HepG2 (cell line): ENCODE measurements around the gene URM1. TPM values are rescaled to one million over a fixed set of nuclear protein-coding genes. Genes with fewer than 3 reads are reported as not detected.

Experiments used
- FOXP1 ChIP-seq, 2 experiments: fragments of 450-650 bp in 1 of 2; IDR thresholded peaks; 2 replicates each; pipeline ENCODE4 v1.6.1; 2017 to 2018; ENCODE audit warnings: antibody characterized with exemption in 1 of 2
- JUND ChIP-seq: sonication (generic); formaldehyde crosslinking; IDR thresholded peaks from 2 replicates; pipeline ENCODE4 v1.8.0; 2022; ENCODE audit warnings: mild to moderate bottlenecking, missing genetic modification reagents
- NFIC ChIP-seq: IDR thresholded peaks from 2 replicates; pipeline ENCODE4 v1.6.1; 2012; ENCODE audit warnings: mild to moderate bottlenecking, low read length, inconsistent platforms
- ZNF235 ChIP-seq: sonication (generic); formaldehyde crosslinking; IDR thresholded peaks from 2 replicates; pipeline ENCODE4 v1.8.1; 2023; ENCODE audit warnings: mild to moderate bottlenecking, missing genetic modification reagents, borderline replicate concordance
- ZNF354B ChIP-seq: sonication (generic); formaldehyde crosslinking; IDR thresholded peaks from 2 replicates; pipeline ENCODE4 v1.8.0; 2022; ENCODE audit warnings: mild to moderate bottlenecking, missing genetic modification reagents
- ZNF451 ChIP-seq: sonication (generic); formaldehyde crosslinking; IDR thresholded peaks from 2 replicates; pipeline ENCODE4 v1.5.0; 2020; ENCODE audit warnings: mild to moderate bottlenecking, missing genetic modification reagents
- polyA plus RNA-seq, 8 experiments: library from polyadenylated mRNA; depleted of rRNA in 3 of 8; stranded (reverse) in 7 of 8; unstranded in 1 of 8; fragments of >200 nt; fragmentation: Illumina TruSeq in 4 of 8; extraction: Trizol in 4 of 8; gene quantifications; 2 replicates each; pipeline versions ENCODE4 v1.2.1 to v1.2.3, GENCODE V29; 2011 to 2016; ENCODE audit warnings: low read depth in 4 of 8, missing spikeins in 1 of 8, mixed read lengths in 1 of 8; ENCODE audit not compliant: insufficient read depth in 1 of 8
- total RNA-seq, 5 experiments: library from RNA; depleted of rRNA; stranded (reverse); fragments of >200 nt; fragmentation: Illumina TruSeq; extraction: Trizol; gene quantifications; 2 replicates each; pipeline ENCODE4 v1.2.3, GENCODE V29; 2016; ENCODE audit warnings: low read depth in 1 of 5
- TF ChIP-seq, protein P1 (sequence below): sonication (generic); formaldehyde crosslinking; IDR thresholded peaks from 2 replicates; pipeline ENCODE4 v1.4.0; 2020; ENCODE audit warnings: missing genetic modification reagents
- TF ChIP-seq, protein P2 (sequence below): sonication (generic); formaldehyde crosslinking; conservative IDR thresholded peaks from 2 replicates; pipeline ENCODE4 v1.4.0; 2020; ENCODE audit warnings: missing genetic modification reagents
- TF ChIP-seq, protein P3 (sequence below): sonication (generic); formaldehyde crosslinking; IDR thresholded peaks from 2 replicates; pipeline ENCODE4 v1.8.0; 2022; ENCODE audit warnings: mild to moderate bottlenecking, missing genetic modification reagents, borderline replicate concordance
- TF ChIP-seq, protein P4 (sequence below): sonication (generic); formaldehyde crosslinking; IDR thresholded peaks from 2 replicates; pipeline ENCODE4 v1.5.0; 2020; ENCODE audit warnings: mild to moderate bottlenecking, missing genetic modification reagents
- TF ChIP-seq, protein P5 (sequence below): sonication (generic); formaldehyde crosslinking; IDR thresholded peaks from 2 replicates; pipeline ENCODE4 v1.4.0; 2020; ENCODE audit warnings: missing genetic modification reagents, mild to moderate bottlenecking, borderline replicate concordance
- TF ChIP-seq, protein P6 (sequence below): sonication (generic); formaldehyde crosslinking; IDR thresholded peaks from 2 replicates; pipeline ENCODE4 v1.4.0; 2020; ENCODE audit warnings: mild to moderate bottlenecking, missing genetic modification reagents, borderline replicate concordance

Gene URM1
- total and polyA plus RNA-seq, 2 of the 13 experiments (the other 11 are each of a cell fraction or from before 2014, with no cell fraction given), result 37.1 to 41.3 TPM

DNA sequence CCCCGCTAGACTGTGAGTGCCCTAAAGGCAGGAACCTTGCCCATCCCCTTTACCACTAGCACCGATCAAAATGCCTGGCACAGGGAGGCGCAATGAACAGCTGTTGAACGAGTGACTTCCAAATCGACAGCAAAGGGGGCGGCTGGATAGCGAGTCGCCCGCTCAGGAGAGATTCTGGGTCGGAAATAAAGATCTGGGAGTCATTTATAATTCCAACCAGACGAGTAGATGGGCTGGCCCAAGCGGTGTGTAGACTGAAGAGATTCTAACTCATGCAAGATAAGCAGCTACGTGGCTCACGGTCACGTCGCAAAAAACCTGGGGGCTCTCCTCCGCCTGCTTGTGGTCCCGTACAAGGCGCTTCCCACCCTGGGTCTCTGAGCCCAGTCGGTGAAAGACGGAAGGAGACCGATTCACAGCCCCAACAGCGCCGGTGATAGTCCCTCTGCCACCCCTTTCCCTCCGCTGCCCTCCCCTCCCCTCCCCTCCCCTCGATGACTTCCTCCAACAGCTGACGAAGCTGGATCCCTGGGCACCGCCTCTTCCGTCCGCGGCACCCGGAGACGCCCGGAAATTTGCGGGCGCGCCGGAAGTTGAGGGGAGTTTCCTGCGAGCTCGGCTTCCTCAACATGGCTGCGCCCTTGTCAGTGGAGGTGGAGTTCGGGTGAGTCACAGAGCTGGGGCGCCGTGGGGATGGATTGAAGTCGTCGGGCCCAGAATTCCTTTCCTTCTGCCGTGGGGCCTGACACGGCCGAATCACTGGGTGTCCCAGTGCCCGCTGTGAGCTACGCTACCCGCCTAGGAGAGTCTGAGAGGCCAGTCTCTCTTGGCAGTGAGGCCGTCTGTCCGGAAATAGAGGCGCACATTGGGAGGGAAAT lies at the start of gene URM1 (continued):
- TF ChIP-seq, protein P1, sequence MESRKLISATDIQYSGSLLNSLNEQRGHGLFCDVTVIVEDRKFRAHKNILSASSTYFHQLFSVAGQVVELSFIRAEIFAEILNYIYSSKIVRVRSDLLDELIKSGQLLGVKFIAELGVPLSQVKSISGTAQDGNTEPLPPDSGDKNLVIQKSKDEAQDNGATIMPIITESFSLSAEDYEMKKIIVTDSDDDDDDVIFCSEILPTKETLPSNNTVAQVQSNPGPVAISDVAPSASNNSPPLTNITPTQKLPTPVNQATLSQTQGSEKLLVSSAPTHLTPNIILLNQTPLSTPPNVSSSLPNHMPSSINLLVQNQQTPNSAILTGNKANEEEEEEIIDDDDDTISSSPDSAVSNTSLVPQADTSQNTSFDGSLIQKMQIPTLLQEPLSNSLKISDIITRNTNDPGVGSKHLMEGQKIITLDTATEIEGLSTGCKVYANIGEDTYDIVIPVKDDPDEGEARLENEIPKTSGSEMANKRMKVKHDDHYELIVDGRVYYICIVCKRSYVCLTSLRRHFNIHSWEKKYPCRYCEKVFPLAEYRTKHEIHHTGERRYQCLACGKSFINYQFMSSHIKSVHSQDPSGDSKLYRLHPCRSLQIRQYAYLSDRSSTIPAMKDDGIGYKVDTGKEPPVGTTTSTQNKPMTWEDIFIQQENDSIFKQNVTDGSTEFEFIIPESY (CRISPR knock-in tag), result no peak
- TF ChIP-seq, protein P2, sequence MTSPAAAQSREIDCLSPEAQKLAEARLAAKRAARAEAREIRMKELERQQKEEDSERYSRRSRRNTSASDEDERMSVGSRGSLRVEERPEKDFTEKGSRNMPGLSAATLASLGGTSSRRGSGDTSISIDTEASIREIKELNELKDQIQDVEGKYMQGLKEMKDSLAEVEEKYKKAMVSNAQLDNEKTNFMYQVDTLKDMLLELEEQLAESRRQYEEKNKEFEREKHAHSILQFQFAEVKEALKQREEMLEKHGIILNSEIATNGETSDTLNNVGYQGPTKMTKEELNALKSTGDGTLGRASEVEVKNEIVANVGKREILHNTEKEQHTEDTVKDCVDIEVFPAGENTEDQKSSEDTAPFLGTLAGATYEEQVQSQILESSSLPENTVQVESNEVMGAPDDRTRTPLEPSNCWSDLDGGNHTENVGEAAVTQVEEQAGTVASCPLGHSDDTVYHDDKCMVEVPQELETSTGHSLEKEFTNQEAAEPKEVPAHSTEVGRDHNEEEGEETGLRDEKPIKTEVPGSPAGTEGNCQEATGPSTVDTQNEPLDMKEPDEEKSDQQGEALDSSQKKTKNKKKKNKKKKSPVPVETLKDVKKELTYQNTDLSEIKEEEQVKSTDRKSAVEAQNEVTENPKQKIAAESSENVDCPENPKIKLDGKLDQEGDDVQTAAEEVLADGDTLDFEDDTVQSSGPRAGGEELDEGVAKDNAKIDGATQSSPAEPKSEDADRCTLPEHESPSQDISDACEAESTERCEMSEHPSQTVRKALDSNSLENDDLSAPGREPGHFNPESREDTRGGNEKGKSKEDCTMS (CRISPR knock-in tag), result no peak
- TF ChIP-seq ZNF235 (CRISPR knock-in tag) (no peak), ZNF354B (CRISPR knock-in tag) (no peak), ZNF451 (CRISPR knock-in tag) (no peak), FOXP1 (IDR thresholded peaks at IDR 0.05) (no peak), FOXP1 (CRISPR knock-in tag; IDR thresholded peaks at IDR 0.05) (no peak), NFIC (no peak), JUND (CRISPR knock-in tag) (no peak; the same call in 1 of the 2 replicates)
- TF ChIP-seq, protein P3, sequence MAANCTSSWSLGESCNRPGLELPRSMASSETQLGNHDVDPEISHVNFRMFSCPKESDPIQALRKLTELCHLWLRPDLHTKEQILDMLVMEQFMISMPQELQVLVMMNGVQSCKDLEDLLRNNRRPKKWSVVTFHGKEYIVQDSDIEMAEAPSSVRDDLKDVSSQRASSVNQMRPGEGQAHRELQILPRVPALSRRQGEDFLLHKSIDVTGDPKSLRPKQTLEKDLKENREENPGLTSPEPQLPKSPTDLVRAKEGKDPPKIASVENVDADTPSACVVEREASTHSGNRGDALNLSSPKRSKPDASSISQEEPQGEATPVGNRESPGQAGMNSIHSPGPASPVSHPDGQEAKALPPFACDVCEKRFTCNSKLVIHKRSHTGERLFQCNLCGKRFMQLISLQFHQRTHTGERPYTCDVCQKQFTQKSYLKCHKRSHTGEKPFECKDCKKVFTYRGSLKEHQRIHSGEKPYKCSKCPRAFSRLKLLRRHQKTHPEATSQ (CRISPR knock-in tag), result no peak
- TF ChIP-seq, protein P4, sequence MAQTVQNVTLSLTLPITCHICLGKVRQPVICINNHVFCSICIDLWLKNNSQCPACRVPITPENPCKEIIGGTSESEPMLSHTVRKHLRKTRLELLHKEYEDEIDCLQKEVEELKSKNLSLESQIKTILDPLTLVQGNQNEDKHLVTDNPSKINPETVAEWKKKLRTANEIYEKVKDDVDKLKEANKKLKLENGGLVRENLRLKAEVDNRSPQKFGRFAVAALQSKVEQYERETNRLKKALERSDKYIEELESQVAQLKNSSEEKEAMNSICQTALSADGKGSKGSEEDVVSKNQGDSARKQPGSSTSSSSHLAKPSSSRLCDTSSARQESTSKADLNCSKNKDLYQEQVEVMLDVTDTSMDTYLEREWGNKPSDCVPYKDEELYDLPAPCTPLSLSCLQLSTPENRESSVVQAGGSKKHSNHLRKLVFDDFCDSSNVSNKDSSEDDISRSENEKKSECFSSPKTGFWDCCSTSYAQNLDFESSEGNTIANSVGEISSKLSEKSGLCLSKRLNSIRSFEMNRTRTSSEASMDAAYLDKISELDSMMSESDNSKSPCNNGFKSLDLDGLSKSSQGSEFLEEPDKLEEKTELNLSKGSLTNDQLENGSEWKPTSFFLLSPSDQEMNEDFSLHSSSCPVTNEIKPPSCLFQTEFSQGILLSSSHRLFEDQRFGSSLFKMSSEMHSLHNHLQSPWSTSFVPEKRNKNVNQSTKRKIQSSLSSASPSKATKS (CRISPR knock-in tag), result no peak
- TF ChIP-seq, protein P5, sequence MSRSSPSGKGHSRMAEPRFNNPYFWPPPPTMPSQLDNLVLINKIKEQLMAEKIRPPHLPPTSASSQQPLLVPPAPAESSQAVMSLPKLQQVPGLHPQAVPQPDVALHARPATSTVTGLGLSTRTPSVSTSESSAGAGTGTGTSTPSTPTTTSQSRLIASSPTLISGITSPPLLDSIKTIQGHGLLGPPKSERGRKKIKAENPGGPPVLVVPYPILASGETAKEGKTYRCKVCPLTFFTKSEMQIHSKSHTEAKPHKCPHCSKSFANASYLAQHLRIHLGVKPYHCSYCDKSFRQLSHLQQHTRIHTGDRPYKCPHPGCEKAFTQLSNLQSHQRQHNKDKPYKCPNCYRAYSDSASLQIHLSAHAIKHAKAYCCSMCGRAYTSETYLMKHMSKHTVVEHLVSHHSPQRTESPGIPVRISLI (CRISPR knock-in tag), result no peak
- TF ChIP-seq, protein P6, sequence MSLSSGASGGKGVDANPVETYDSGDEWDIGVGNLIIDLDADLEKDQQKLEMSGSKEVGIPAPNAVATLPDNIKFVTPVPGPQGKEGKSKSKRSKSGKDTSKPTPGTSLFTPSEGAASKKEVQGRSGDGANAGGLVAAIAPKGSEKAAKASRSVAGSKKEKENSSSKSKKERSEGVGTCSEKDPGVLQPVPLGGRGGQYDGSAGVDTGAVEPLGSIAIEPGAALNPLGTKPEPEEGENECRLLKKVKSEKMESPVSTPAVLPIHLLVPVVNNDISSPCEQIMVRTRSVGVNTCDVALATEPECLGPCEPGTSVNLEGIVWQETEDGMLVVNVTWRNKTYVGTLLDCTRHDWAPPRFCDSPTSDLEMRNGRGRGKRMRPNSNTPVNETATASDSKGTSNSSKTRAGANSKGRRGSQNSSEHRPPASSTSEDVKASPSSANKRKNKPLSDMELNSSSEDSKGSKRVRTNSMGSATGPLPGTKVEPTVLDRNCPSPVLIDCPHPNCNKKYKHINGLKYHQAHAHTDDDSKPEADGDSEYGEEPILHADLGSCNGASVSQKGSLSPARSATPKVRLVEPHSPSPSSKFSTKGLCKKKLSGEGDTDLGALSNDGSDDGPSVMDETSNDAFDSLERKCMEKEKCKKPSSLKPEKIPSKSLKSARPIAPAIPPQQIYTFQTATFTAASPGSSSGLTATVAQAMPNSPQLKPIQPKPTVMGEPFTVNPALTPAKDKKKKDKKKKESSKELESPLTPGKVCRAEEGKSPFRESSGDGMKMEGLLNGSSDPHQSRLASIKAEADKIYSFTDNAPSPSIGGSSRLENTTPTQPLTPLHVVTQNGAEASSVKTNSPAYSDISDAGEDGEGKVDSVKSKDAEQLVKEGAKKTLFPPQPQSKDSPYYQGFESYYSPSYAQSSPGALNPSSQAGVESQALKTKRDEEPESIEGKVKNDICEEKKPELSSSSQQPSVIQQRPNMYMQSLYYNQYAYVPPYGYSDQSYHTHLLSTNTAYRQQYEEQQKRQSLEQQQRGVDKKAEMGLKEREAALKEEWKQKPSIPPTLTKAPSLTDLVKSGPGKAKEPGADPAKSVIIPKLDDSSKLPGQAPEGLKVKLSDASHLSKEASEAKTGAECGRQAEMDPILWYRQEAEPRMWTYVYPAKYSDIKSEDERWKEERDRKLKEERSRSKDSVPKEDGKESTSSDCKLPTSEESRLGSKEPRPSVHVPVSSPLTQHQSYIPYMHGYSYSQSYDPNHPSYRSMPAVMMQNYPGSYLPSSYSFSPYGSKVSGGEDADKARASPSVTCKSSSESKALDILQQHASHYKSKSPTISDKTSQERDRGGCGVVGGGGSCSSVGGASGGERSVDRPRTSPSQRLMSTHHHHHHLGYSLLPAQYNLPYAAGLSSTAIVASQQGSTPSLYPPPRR, result no peak
